Endothelial cell of umbilical vein (primary cell): Measurements from ENCODE around the gene RNF213. TPM values are rescaled to one million over a fixed set of nuclear protein-coding genes. Genes with fewer than 3 reads are reported as not detected.

ENCODE experiments used
- BruUV-seq: library from RNA; stranded (reverse); fragments of 400-500 nt; replicated peaks from 2 replicates; lab custom pipeline; 2021; lab: Mats Ljungman, UMichigan
- CTCF ChIA-PET: fragments of 300-600, 350-600 bp; sonication (Branson Sonifier 250); formaldehyde crosslinking; loops from one replicate; lab custom pipeline; 2021; ENCODE audit warnings: antibody characterized with exemption, inconsistent platforms; lab: Charles Lee
- POLR2A ChIA-PET: fragments of 300-600, 350-600 bp; sonication (Branson Sonifier 250); formaldehyde crosslinking; loops from one replicate; lab custom pipeline; 2021; ENCODE audit warnings: antibody characterized with exemption, inconsistent platforms; lab: Charles Lee
- DNase-seq: peaks from one replicate; pipeline ENCODE4 v3.0.0-alpha.2; 2011; ENCODE audit warnings: low read depth, low spot score
- FAIRE-seq: peaks from 2 replicates; lab custom pipeline; 2011; peaks lifted over from hg19 to GRCh38; lab: Jason Lieb, UNC
- H2AFZ ChIP-seq: 2 replicates; pipeline ENCODE4 v1.6.0; 2012; ENCODE audit warnings: low read depth, low read length, control low read depth, inconsistent platforms
- H3K27ac ChIP-seq: 2 replicates; pipeline ENCODE4 v1.5.1; 2011; ENCODE audit warnings: low read depth, mild to moderate bottlenecking, control low read depth, low read length, moderate library complexity; ENCODE audit not compliant: insufficient read depth
- H3K27me3 ChIP-seq, 2 experiments: 2 replicates each; pipeline versions ENCODE4 v1.6.0 to v1.6.1; 2011; ENCODE audit warnings: low read length in 2 of 2, mixed read lengths in 1 of 2; ENCODE audit not compliant: control insufficient read depth in 2 of 2, insufficient read depth in 2 of 2
- H3K36me3 ChIP-seq, 2 experiments: 2 replicates in 1 of 2; 3 replicates in 1 of 2; pipeline ENCODE4 v1.5.1; 2011; ENCODE audit warnings: low read length in 2 of 2, mild to moderate bottlenecking in 1 of 2, moderate library complexity in 1 of 2; ENCODE audit not compliant: control insufficient read depth in 2 of 2, insufficient read depth in 2 of 2; ENCODE audit errors: extremely low read depth in 1 of 2
- H3K4me1 ChIP-seq: 3 replicates; pipeline ENCODE4 v1.5.1; 2011; ENCODE audit warnings: mild to moderate bottlenecking, low read length; ENCODE audit not compliant: control insufficient read depth, insufficient read depth; ENCODE audit errors: extremely low read depth
- H3K4me2 ChIP-seq: 2 replicates; pipeline ENCODE4 v1.6.1; 2011; ENCODE audit warnings: low read length, control low read depth, mixed read lengths; ENCODE audit not compliant: insufficient read depth
- H3K4me3 ChIP-seq, 3 experiments: fragments of 200-600 bp in 1 of 3; sonication (generic), shearing (Covaris generic) in 1 of 3; replicated peaks in 1 of 3; 2 replicates each; pipeline ENCODE4 v1.5.1; 2011 to 2016; ENCODE audit warnings: control low read depth in 3 of 3, low read length in 3 of 3, mild to moderate bottlenecking in 2 of 3, inconsistent platforms in 1 of 3, low read depth in 1 of 3, moderate library complexity in 1 of 3; ENCODE audit not compliant: insufficient read depth in 1 of 3
- H3K79me2 ChIP-seq: 2 replicates; pipeline ENCODE4 v1.6.0; 2012; ENCODE audit warnings: low read length, inconsistent platforms; ENCODE audit not compliant: control insufficient read depth, insufficient read depth
- H3K9ac ChIP-seq: replicated peaks from 2 replicates; pipeline ENCODE3; 2011; ENCODE audit warnings: low read length, control low read depth; ENCODE audit not compliant: insufficient read depth; ENCODE audit errors: extremely low read depth
- H3K9me1 ChIP-seq: replicated peaks from 3 replicates; pipeline ENCODE4 v1.6.0; 2011; ENCODE audit warnings: mild to moderate bottlenecking, low read length; ENCODE audit not compliant: control insufficient read depth, insufficient read depth; ENCODE audit errors: extremely low read depth
- H3K9me3 ChIP-seq: replicated peaks from 2 replicates; pipeline ENCODE4 v1.5.1; 2012; ENCODE audit warnings: low read length, inconsistent platforms; ENCODE audit not compliant: control insufficient read depth, insufficient read depth
- H4K20me1 ChIP-seq: replicated peaks from 2 replicates; pipeline ENCODE3; 2011; ENCODE audit warnings: mild to moderate bottlenecking, low read length; ENCODE audit not compliant: control insufficient read depth, insufficient read depth; ENCODE audit errors: extremely low read depth
- CTCF ChIP-seq, 2 donors: IDR thresholded peaks; 1 replicate in 1 of 2; 2 replicates in 1 of 2; pipeline ENCODE4 v1.5.1; 2011; ENCODE audit warnings: low read length in 2 of 2, mild to moderate bottlenecking in 2 of 2, moderate library complexity in 2 of 2, control low read depth in 1 of 2, inconsistent platforms in 1 of 2, low read depth in 1 of 2; ENCODE audit not compliant: insufficient read depth in 1 of 2; ENCODE audit errors: extremely low read depth in 1 of 2
- EZH2 ChIP-seq: IDR thresholded peaks from 2 replicates; pipeline ENCODE4 v1.6.1; 2012; ENCODE audit warnings: borderline replicate concordance, low read depth, mild to moderate bottlenecking, moderate library complexity, low read length, inconsistent platforms; ENCODE audit not compliant: severe bottlenecking
- FOS ChIP-seq: IDR thresholded peaks from 2 replicates; pipeline ENCODE4 v1.6.1; 2011; ENCODE audit warnings: mild to moderate bottlenecking, low read length, moderate library complexity, borderline replicate concordance; ENCODE audit not compliant: insufficient read depth
- GATA2 ChIP-seq: IDR thresholded peaks from 2 replicates; pipeline ENCODE4 v1.7.0; 2011; ENCODE audit warnings: low read depth, mild to moderate bottlenecking, moderate library complexity, mixed read lengths, low read length; ENCODE audit not compliant: insufficient read length, insufficient read depth
- JUN ChIP-seq: IDR thresholded peaks from 2 replicates; pipeline ENCODE4 v1.6.1; 2011; ENCODE audit warnings: borderline replicate concordance, low read depth; ENCODE audit not compliant: insufficient read length, insufficient read depth
- MYC ChIP-seq: IDR thresholded peaks from one replicate; pipeline ENCODE4 v1.6.1; 2011; ENCODE audit warnings: mild to moderate bottlenecking, low read depth, low read length
- POLR2A ChIP-seq: IDR thresholded peaks from 2 replicates; pipeline ENCODE4 v1.6.1; 2012; ENCODE audit warnings: low read depth, mild to moderate bottlenecking, control low read depth, low read length
- POLR2AphosphoS5 ChIP-seq: IDR thresholded peaks from 2 replicates; pipeline ENCODE4 v1.6.1; 2012; ENCODE audit warnings: low read depth, mild to moderate bottlenecking, control low read depth, low read length, moderate library complexity; ENCODE audit not compliant: insufficient read depth
- dilution Hi-C: fragments of 300-500 bp; cut with MboI; formaldehyde crosslinking; loops from one replicate; pipeline ENCODE4 v1.15.0; 2019; ENCODE audit warnings: low sequenced_read_pairs; ENCODE audit not compliant: extremely low pct_ligation_motif_present
- intact Hi-C: fragments of 100-400 bp; cut with micrococcal nuclease; formaldehyde crosslinking; loops from one replicate; pipeline ENCODE4 v1.10.0; 2022
- polyA plus RNA-seq, 4 experiments: library from polyadenylated mRNA; depleted of rRNA in 3 of 4; stranded (reverse) in 3 of 4; unstranded in 1 of 4; fragments of >200 nt; gene quantifications; 2 replicates each; pipeline versions ENCODE4 v1.2.1 to v1.2.3, GENCODE V29; 2011 to 2012; ENCODE audit warnings: missing spikeins in 1 of 4
- total RNA-seq: library from RNA; stranded (reverse); gene quantifications from 2 replicates; pipeline ENCODE4 v1.2.3, GENCODE V29; 2021
- TF ChIP-seq, protein P1 (sequence below): IDR thresholded peaks from 2 replicates; pipeline ENCODE4 v1.6.1; 2011; ENCODE audit not compliant: insufficient read depth, insufficient read length

Gene RNF213
- total and polyA plus RNA-seq, 2 donors (not counting 3 experiments of a cell fraction or from before 2014, with no cell fraction given): 36.5 to 116 TPM

DNA sequence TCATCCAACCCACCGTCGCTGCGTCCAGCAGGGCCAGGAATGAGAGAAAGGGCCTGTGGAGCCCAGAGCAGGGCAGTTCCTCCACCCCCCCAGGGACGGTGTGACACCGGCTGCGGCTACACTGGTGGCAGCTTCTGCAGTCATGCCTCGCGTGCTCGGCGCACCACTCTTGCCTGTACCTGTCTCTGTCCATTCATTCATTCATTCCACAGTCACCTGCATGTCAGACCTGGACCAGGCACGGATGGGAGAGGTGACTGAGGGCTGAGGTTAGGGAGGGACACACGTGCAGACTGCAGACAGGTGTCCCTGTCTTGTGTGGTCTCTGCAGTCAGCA, 181.6 kb downstream of the RNF213 start:
- H3K4me1 ChIP-seq: no peaks in the 10 kb centered on the region
- no peaks in the 10 kb centered on the region for H4K20me1 ChIP-seq
- H3K9me3 ChIP-seq: no peaks in the 10 kb centered on the region
- no peak overlapping the region for H3K27ac ChIP-seq
- no TSS peak for BruUV-seq
- no peaks in the 10 kb centered on the region for H3K79me2 ChIP-seq
- no peak overlapping the region for H3K4me2 ChIP-seq
- dilution Hi-C loops (no loop called here), intact Hi-C loops (no loop called here)
- H2AFZ ChIP-seq: no peak overlapping the region
- no peak for DNase-seq
- FAIRE-seq: no peak
- no peak for TF ChIP-seq POLR2A
- TF ChIP-seq GATA2: no peak
- TF ChIP-seq, protein P1, sequence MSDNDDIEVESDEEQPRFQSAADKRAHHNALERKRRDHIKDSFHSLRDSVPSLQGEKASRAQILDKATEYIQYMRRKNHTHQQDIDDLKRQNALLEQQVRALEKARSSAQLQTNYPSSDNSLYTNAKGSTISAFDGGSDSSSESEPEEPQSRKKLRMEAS: no peak
- TF ChIP-seq POLR2AphosphoS5: no peak
- no peak for TF ChIP-seq FOS
- TF ChIP-seq JUN: no peak
- TF ChIP-seq CTCF (IDR thresholded peaks at IDR 0.05; ENCODE audit: extremely low read depth in 1 of 2, insufficient read depth in 1 of 2, low read depth in 1 of 2, low read length in 2 of 2): no peak
- TF ChIP-seq EZH2: no peak
- TF ChIP-seq MYC: no peak
- ChIA-PET CTCF (interaction anchor here (1.0 kb wide), 1 partner anchor 10 kb away, joined by 3 read pairs; no protein-coding TSS in a partner anchor), POLR2A (no interaction called here)
- no peaks in the 10 kb centered on the region for H3K27me3 ChIP-seq
- H3K9ac ChIP-seq: no peak overlapping the region
- H3K36me3 ChIP-seq: no peaks in the 10 kb centered on the region
- H3K4me3 ChIP-seq: no peak overlapping the region
- no peaks in the 10 kb centered on the region for H3K9me1 ChIP-seq
